Measurements from ENCODE around the gene CDK5RAP2.
"Not testable (repeated sequence)": the region's sequence is repeated elsewhere in the genome, so short reads cannot be mapped to it uniquely, and the experiment has no call there.

Gene CDK5RAP2

DNA sequence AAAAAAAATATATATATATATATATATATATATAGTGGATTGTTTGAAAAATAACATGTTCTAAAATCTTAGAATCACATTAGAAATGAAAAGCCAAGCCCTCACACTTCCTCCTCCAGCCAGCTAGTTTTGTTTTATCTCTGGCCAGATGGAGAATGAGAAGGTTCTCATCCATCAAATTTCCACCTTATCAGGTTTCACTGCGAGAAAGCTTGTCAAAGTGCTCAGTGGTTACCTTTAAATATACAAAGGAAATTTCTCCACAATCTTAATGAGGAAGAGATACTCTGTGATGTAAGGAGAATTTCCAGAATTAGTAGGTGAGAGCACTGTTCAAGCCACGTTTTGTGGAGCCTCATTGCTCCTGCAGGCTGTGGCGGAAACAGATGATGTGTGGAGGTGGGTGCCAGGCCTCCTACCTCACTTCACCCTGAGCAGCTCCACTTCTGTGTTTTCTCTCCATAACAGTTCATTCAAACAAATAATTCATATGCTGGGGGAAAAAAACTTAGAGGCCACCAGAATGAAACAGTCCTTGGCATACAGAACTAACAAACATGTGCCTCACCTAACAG is 71.9 kb downstream of the CDK5RAP2 start:
- no peak for DNase-seq

DNA sequence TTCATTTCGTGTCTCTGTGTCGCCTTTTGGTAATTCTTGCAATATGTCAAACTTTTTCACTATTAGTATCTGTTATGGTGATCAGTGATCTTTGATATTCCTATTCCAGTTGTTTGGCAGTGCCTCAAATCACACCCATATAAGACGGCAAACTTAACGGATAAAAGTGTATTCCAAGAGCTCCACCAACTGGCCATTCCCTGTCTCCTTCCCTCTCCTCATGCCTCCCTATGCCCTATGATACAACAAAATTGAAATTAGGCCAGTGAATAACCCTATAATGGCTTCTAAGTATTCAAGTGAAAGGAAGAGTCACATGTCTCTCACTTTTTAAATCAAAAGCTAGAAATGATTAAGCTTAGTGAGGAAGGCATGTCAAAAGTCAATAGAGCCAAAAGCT is 74.8 kb downstream of the CDK5RAP2 start:
- no peak for DNase-seq

DNA sequence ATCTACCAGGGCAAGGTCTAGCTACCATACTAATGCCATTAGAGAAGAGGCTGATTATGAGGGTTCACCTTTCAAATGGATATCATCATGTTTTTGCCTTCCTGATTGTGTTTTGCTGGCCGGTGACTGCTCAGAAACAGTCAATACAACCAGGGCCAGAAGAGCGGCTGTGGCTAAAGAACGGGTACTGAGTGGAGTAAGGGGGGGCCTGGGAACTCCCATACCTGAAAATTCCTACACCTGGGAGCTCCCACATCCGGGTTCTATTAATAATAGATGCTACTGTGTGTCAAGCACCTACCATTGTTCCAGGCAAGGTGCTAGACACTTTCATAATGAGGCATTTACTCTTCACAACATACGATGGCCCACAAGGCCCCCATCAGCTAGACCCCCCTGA is 79.2 kb downstream of the CDK5RAP2 start:
- no peak for DNase-seq

DNA sequence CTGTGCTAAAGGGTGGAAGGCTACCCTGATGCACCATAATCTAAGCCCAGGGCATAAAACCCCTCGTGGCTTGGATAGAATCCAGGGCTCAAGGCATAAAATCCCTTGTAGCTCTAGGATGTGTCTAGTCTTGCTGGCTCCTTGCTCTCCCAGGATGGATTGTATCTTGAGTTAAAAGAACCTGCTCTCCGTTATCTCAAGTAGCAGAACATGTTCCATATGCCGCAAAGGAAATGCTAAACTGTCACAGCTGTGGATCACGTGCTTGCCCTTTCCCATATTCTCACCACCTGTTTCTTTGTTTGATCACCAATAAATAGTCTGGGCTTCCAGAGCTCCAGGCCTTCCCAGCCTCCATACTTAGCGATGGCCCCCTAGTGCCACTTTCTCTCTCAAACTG is 82.1 kb downstream of the CDK5RAP2 start:
- not testable (repeated sequence) for DNase-seq

GRCh38 chr9:120496438-120496837 is 83.5 kb downstream of the CDK5RAP2 start:
- not testable (repeated sequence) for DNase-seq

- no peak for DNase-seq
Observed at GRCh38 chr9:120490888-120491595, 88.9 kb downstream of the CDK5RAP2 start.

GRCh38 chr9:120486835-120487234 is 93.1 kb downstream of the CDK5RAP2 start:
- DNase-seq, result no peak

GRCh38 chr9:120486347-120486746 is 93.6 kb downstream of the CDK5RAP2 start:
- DNase-seq, result no peak

DNA sequence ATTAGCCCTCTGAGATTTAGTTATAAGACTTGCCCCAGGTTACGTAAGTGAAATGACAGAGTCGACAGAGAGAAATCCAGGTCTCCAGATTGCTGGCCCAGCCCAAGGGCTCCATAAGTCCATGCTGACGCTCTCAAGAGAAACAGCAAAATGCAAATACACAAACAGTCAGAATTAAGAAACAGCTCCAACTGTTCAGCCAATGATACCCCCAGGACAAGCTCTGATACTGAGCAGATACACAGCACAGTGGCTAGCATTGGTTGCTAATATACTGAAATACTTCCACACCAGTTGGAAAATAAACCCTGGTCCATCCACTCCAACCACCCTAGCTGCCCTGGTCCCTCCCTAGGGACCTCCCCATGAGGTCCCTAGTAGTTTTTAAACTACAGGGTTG is 94.2 kb downstream of the CDK5RAP2 start:
- no peak for DNase-seq

DNA sequence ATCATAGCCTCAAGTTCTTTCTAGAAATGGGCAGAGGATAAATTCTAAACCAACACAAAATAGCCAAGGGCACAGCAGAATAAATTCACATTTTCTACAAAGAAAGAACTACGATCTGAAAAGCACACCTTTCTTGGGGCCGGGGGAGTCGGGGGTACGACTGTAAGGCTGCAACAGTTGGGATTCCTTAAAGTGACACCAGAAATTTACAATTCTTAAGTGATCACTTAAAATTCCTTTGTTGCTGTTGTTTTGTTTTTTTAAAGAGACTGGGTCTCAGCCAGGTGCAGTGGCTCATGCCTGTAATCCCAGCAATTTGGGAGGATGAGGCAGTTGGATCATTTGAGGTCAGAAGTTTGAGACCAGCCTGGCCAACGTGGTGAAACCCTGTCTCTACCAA is 95.8 kb downstream of the CDK5RAP2 start:
- no peak for DNase-seq

DNA sequence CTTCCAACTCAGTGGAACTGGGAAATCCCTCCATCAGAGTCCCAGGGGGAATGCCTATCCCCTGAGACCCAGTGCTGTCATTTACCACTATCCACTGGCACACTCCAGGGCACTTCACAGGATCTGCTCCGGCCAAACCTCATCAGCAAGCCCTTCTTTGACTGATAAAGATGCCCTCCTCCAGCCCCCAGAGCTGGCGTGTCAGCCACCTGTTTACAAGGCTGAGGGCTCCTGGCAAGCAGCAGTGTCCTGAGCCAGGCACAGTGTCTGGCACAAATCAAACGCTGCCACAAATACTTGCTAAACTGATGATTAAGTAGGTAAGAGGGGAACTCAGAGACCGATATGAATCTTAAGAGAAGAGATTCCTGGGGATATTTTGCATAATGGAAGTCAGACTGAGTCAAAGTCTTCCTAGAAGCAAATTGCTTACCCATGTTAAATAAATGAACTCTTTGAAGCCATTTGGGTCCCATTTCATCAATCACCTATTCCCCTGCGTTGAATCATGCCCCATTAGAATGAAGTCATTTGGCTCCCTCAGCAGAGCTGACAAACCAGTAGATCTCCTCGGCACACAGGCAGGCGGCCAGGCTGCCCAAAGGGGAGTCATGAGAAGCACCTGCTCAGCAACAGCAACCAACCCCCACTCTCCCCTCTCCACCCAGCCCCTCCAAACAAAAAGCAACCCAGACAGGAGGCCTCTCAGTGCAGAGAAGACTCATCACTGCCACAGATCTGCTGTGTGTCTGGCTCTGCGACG is 97.4 kb downstream of the CDK5RAP2 start:
- no peak for DNase-seq

- no peak for DNase-seq
Observed at GRCh38 chr9:120481846-120482245, 98.1 kb downstream of the CDK5RAP2 start.

DNA sequence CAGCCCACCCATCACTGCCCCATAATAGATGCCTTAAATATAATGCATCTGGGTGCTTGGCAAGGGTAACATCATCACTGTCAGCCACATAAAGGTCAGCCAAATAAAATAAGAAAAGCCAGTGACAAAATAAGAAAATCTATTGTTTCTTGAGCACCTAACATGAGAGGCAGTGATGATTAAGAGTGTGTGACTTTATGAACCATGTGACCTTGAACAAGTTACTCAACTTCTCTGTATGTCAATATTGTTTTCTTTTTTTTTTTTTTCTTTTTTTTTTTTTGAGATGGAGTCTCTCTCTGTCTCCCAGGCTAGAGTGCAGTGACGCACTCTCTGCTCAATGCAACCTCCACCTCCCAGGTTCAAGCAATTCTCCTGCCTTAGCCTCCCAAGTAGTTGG is 98.7 kb downstream of the CDK5RAP2 start:
- no peak for DNase-seq

DNA sequence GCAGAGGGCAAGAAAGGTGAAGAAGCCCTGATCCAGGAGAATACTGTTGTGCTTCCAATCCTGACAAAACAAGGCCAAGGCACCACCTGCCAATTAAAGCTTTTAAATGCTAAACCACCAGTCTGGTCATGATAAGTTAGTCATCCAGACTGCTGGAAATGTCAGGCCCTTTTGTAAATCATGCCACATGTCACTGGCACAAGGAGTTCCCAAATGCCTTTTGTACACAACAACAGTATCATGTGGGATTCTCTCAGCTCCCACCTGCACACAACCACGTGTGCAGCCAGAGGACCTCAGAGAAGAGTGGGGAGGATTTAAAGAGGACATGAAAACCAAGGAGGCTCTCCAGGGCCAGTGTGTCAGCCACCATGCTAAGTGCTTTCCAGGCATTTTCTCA is 99.3 kb downstream of the CDK5RAP2 start:
- DNase-seq, result no peak

DNA sequence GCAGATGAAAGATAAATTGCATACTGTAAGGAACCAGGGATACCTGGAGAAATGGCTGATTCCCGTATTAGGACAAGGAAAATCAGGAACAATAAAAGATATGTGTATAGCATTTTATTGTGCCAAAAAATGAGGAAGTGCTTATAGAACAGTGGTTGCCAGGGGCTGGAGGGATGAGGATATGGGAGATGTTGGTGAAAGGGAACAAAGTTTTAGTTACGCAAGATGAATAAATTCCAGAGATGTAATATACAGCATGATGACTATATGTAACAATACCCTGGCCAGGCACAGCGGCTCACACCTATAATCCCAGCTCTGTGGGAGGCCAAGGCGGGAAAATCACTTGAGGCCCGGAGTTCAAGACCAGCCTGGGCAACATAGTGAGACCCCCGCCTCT is 101.8 kb downstream of the CDK5RAP2 start:
- DNase-seq, result no peak

GRCh38 chr9:120477534-120478001 is 102.4 kb downstream of the CDK5RAP2 start:
- DNase-seq, result no peak

- DNase-seq, result no peak
Observed at GRCh38 chr9:120475341-120475740, 104.6 kb downstream of the CDK5RAP2 start.

DNA sequence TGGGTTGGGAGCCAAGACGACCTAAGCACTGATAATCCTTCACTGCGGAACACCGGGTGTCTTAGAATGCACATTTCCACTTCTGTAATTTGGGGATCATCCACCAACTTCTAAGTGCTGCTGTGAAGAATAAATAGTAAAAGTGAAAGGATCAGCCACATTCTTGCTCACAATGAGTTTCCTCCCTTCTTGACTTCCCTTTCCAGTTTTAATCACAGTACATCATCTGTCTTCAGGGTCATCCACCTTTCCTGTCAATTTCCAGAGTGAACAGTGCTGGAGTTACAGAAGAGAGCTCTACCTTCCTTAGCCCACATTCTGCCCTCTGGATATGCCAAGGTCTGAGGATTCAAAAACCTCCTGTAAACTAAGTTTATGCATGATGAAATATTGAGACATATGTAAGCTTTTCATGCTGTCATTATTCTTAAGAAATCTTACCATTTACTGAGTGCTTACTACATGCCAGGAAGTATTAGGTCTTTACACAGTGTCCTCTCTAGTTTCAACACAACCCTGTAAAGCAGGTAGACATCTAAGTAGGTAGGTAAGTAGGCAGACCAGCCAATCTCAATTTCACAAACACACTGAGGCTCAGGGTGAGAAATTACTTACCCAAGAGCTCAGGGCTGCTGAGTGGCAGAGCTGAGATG is 105.2 kb downstream of the CDK5RAP2 start:
- no peak for DNase-seq

- DNase-seq, result no peak
Observed at GRCh38 chr9:120473608-120474007, 106.4 kb downstream of the CDK5RAP2 start.

DNA sequence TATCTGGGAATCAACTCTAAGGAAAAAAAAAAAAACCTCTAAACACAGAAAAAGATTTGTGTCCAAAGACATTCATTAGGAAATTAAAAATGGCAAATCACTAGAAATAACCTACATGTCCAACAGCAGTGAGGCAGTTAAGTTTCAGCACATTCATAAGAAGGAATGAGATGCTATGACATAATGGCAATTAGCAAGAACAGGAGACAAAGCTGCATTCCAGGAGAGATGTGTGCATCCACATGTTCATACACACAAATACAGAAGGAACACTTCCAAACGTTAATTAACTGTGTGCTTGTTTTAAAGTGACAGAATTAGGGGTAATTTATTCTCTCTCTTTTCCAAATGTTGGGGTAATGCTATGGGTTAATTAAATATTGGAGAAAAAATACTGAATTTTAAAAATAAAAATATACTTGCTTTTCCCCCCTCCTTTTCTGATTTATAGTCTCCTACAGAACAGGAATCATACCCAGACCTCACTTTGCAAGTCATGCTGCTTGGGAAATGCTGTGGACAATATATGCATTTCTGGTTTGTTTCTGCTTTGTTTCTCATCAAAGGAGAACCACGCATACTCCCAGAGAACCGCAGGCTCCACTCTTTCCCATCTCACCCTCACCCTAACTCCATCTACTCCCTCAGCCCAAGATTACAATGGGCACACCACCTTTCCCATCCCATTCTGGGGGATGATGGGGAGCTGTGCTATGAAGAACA is 114.1 kb downstream of the CDK5RAP2 start:
- DNase-seq, result no peak

- DNase-seq, result no peak
Observed at GRCh38 chr9:120464887-120465421, 115.0 kb downstream of the CDK5RAP2 start.

DNA sequence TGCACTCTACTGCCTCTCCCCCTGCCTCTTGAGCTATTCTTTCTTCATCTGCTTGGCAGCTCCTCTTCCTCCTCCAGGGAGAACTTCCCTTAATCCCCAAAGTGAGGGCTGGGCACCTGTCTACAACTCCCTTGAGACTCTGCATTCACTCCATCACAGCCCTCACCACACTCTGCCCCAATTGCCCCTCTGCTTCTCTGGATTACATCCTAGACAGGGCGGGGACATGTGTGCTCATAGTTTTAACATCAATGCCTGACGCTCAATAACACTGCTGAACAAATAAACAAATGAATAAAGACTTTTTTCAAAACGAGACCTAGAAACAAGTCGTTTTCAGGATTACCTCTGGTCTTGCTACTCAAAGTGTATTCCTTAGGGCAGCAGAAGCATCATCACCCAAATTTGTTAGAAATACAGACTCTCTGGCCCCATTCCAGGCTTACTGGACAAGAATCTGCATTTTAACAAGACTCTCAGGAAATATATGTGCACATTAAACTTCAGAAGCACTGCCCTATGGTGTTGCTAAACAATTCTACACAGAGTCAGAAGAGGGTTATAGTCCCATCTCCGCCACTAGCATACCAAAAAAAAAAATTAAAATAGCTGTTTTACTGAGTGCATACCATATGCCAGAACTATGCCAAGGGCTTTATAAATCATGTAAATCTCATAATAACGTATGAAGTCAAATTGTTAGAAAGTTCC is 115.6 kb downstream of the CDK5RAP2 start:
- DNase-seq, result no peak
